Measurements from ENCODE around the gene ALOX15B.

- TF ChIP-seq POLR2A (IDR thresholded peaks at IDR 0.05): no peak
- TF ChIP-seq CTCF (IDR thresholded peaks at IDR 0.05): no peak
Observed at GRCh38 chr17:8091033-8091687, 52.3 kb downstream of the ALOX15B start.
